Body of pancreas (tissue), 4 donors: ENCODE results near the gene CROCC.

Source experiments
- CTCF ChIP-seq, 7 experiments: fragments of 450-650 bp in 4 of 7; fragments of 200-600 bp in 3 of 7; sonication (generic) in 3 of 7; IDR thresholded peaks; one replicate each; pipeline ENCODE4 v1.5.1; 2016 to 2019; ENCODE audit warnings: antibody characterized with exemption in 7 of 7
- POLR2A ChIP-seq, 3 donors: fragments of 450-650 bp; IDR thresholded peaks; one replicate each; pipeline ENCODE4 v1.6.1; 2016; ENCODE audit warnings: antibody characterized with exemption in 3 of 3, mild to moderate bottlenecking in 2 of 3

GRCh38 chr1:16969057-16969611 is 47.4 kb downstream of the CROCC start:
- TF ChIP-seq CTCF (IDR thresholded peaks at IDR 0.05) (no peak), POLR2A (IDR thresholded peaks at IDR 0.05) (no peak)
